A549 treated with AZD9567 at 1 μM for 4 hours (cell line): ENCODE results near the gene METTL27. TPM values are rescaled to one million over a fixed set of nuclear protein-coding genes. Genes with fewer than 3 reads are reported as not detected.

ENCODE experiments used
- total RNA-seq: library from RNA; stranded (reverse); fragments of 200-300 nt; extraction: Qiagen RNA extraction; gene quantifications from 5 replicates; pipeline ENCODE4 v1.2.3, GENCODE V29; 2022; ENCODE audit not compliant: insufficient read depth

The METTL27 gene
- total RNA-seq, result 6.4 to 10.8 TPM (median 9.5 TPM) in 5 replicates

GRCh38 chr7:73842067-73842976 lies at the start of gene METTL27:
Gene METTL27 (minus strand): TSS chr7:73842516. CDS start chr7:73842140, 376 bp downstream.

GRCh38 chr7:73860859-73861258 lies 18.5 kb upstream of the METTL27 start, which contains the start of gene TMEM270:
Gene TMEM270 (plus strand): TSS chr7:73861159. CDS start chr7:73861195, 36 bp downstream.

GRCh38 chr7:73830681-73831583 lies 11.4 kb downstream of the METTL27 start, which contains the start of gene CLDN4:
Gene CLDN4 (plus strand): TSS chr7:73830996. CDS start chr7:73831202, 206 bp downstream.

Other genes starting within 250 kb of the METTL27 start
- gene MLXIPL, start 218.0 kb downstream of the METTL27 start, total RNA-seq, result 0.59 to 1.3 TPM (median 1.2 TPM) in 5 replicates
- gene VPS37D, start 174.7 kb downstream of the METTL27 start, total RNA-seq, result 3.4 to 4.7 TPM (median 4.3 TPM) in 5 replicates
- 6.9 to 10.6 TPM (median 9.7 TPM) in 5 replicates for gene DNAJC30, start 159.1 kb downstream of the METTL27 start, total RNA-seq
- gene BUD23, start 158.9 kb downstream of the METTL27 start, total RNA-seq, result 121 to 158 TPM (median 128 TPM) in 5 replicates
- gene STX1A, start 122.8 kb downstream of the METTL27 start, total RNA-seq, result 43.1 to 71.4 TPM (median 70.4 TPM) in 5 replicates
- gene ABHD11, start 103.7 kb downstream of the METTL27 start, total RNA-seq, result 25.8 to 38.2 TPM (median 26.9 TPM) in 5 replicates
- 2.9 to 3.4 TPM (median 3.1 TPM) in 4 of 5 replicates, not detected in the other for gene CLDN3, start 72.2 kb downstream of the METTL27 start, total RNA-seq
- gene CLDN4, start 11.5 kb downstream of the METTL27 start, total RNA-seq, result 2.9 to 4.1 TPM (median 3.4 TPM) in 5 replicates
- gene TMEM270, start 18.6 kb upstream of the METTL27 start, total RNA-seq, result 0.09 to 0.13 TPM in 2 of 5 replicates, not detected in the others
- gene ELN, start 185.7 kb upstream of the METTL27 start, total RNA-seq, result 0.07 to 0.14 TPM (median 0.09 TPM) in 4 of 5 replicates, not detected in the other
- 29.0 to 32.0 TPM (median 30.6 TPM) in 5 replicates for gene LIMK1, start 241.3 kb upstream of the METTL27 start, total RNA-seq